NCI-H82 (cell line): ENCODE results near the gene CACNG1.

Experiments
- DNase-seq: peaks from one replicate; lab custom pipeline; 2025; lab: John Stamatoyannopoulos, UW

Gene CACNG1

GRCh38 chr17:67044016-67044772 lies at the start of gene CACNG1:
Gene CACNG1, plus strand, starts transcription at chr17:67044554. Its CDS starts 107 bp downstream, at chr17:67044661.
- DNase-seq: no peak

- no peak for DNase-seq
Measured at GRCh38 chr17:66994930-66995535, 49.3 kb upstream of the CACNG1 start.

- DNase-seq: no peak
Measured at GRCh38 chr17:66995944-66996343, 48.4 kb upstream of the CACNG1 start.

- DNase-seq: no peak
Measured at GRCh38 chr17:66996926-66997325, 47.4 kb upstream of the CACNG1 start.

- no peak for DNase-seq
Measured at GRCh38 chr17:67003231-67003630, 41.1 kb upstream of the CACNG1 start.

- DNase-seq: no peak
Measured at GRCh38 chr17:67004181-67004580, 40.2 kb upstream of the CACNG1 start.

GRCh38 chr17:67007266-67007665 lies 37.1 kb upstream of the CACNG1 start:
- no peak for DNase-seq

- no peak for DNase-seq
Measured at GRCh38 chr17:67008101-67008500, 36.3 kb upstream of the CACNG1 start.

GRCh38 chr17:67011527-67012175 lies 32.7 kb upstream of the CACNG1 start:
- no peak for DNase-seq

GRCh38 chr17:67013891-67014290 lies 30.5 kb upstream of the CACNG1 start:
- DNase-seq: no peak

- DNase-seq: no peak
Measured at GRCh38 chr17:67015001-67015400, 29.4 kb upstream of the CACNG1 start.

GRCh38 chr17:67016039-67016762 lies 28.2 kb upstream of the CACNG1 start:
- no peak for DNase-seq

- DNase-seq: no peak
Measured at GRCh38 chr17:67017910-67018309, 26.4 kb upstream of the CACNG1 start.

- DNase-seq: no peak
Measured at GRCh38 chr17:67018471-67019434, 25.6 kb upstream of the CACNG1 start.

GRCh38 chr17:67019809-67020208 lies 24.5 kb upstream of the CACNG1 start:
- no peak for DNase-seq

- no peak for DNase-seq
Measured at GRCh38 chr17:67020293-67020766, 24.0 kb upstream of the CACNG1 start.

GRCh38 chr17:67021196-67021595 lies 23.2 kb upstream of the CACNG1 start:
- no peak for DNase-seq

- no peak for DNase-seq
Measured at GRCh38 chr17:67021743-67022450, 22.5 kb upstream of the CACNG1 start.

GRCh38 chr17:67022451-67022810 lies 21.9 kb upstream of the CACNG1 start:
- no peak for DNase-seq

- no peak for DNase-seq
Measured at GRCh38 chr17:67024736-67025135, 19.6 kb upstream of the CACNG1 start.
